NB4 (cell line): ENCODE results near the gene NUDT15.
A peak's percentile ranks its signal among the peaks of the same experiment; 100 is the strongest.

Source experiments
- DNase-seq: peaks from one replicate; pipeline ENCODE4 v3.0.0; 2010; ENCODE audit warnings: low read depth
- H3K4me3 ChIP-seq: one replicate; pipeline ENCODE4 v1.5.1; 2011; ENCODE audit warnings: mild to moderate bottlenecking, low read depth, low read length, moderate library complexity
- CTCF ChIP-seq: IDR thresholded peaks from one replicate; pipeline ENCODE4 v1.5.1; 2012; ENCODE audit warnings: low read depth, low read length
- MAX ChIP-seq: IDR thresholded peaks from 2 replicates; pipeline ENCODE4 v1.6.1; 2011; ENCODE audit warnings: low read depth, low read length
- MYC ChIP-seq: IDR thresholded peaks from 2 replicates; pipeline ENCODE4 v1.6.1; 2011; ENCODE audit warnings: low read depth, low read length
- POLR2A ChIP-seq: IDR thresholded peaks from 2 replicates; pipeline ENCODE4 v1.6.1; 2011; ENCODE audit warnings: mild to moderate bottlenecking; ENCODE audit not compliant: insufficient read length; ENCODE audit errors: extremely low read depth

The NUDT15 gene

GRCh38 chr13:48078251-48078656 is 40.7 kb downstream of the NUDT15 start:
- H3K4me3 ChIP-seq, result no peak overlapping the region
- DNase-seq, result peak; percentile 55
- TF ChIP-seq CTCF (peak; percentile 34), MYC (no peak), MAX (no peak)

GRCh38 chr13:48081739-48082138 is 44.2 kb downstream of the NUDT15 start:
- DNase-seq, result no peak
- TF ChIP-seq MYC (no peak), CTCF (no peak), POLR2A (no peak), MAX (no peak)
- H3K4me3 ChIP-seq, result no peak overlapping the region

- no peak for TF ChIP-seq MYC
- no peak for TF ChIP-seq MAX
- TF ChIP-seq POLR2A, result no peak
- TF ChIP-seq CTCF, result no peak
- DNase-seq, result no peak
- no peak overlapping the region for H3K4me3 ChIP-seq
These were observed 48.7 kb downstream of the NUDT15 start for GRCh38 chr13:48086272-48086671.

GRCh38 chr13:48093588-48093987 is 56.1 kb downstream of the NUDT15 start:
- DNase-seq, result no peak

GRCh38 chr13:48094404-48094780 is 56.9 kb downstream of the NUDT15 start:
- no peak for TF ChIP-seq POLR2A
- TF ChIP-seq MYC, result no peak
- TF ChIP-seq MAX, result no peak
- no peak for TF ChIP-seq CTCF
- peak overlapping the region; percentile 83 for H3K4me3 ChIP-seq
- peak; percentile 30 for DNase-seq

More at GRCh38 chr13:48093588-48093987, 56.1 kb downstream of the NUDT15 start:
- TF ChIP-seq MAX (no peak), POLR2A (no peak), MYC (no peak), CTCF (no peak)
- H3K4me3 ChIP-seq, result peak overlapping the region; percentile 83
